Stimulated activated CD8-positive, alpha-beta memory T cell treated with anti-CD3 and anti-CD28 coated beads, Interleukin-4, amount 100 ng/mL, for 1 hour (primary cell): Measurements from ENCODE around the gene POMT2.

Experiments
- DNase-seq, 2 donors: peaks; one replicate each; pipeline ENCODE4 v3.0.0-alpha.2; 2020; ENCODE audit warnings: low read depth in 2 of 2, low spot score in 1 of 2

Gene POMT2

GRCh38 chr14:77243853-77244252, 76.8 kb downstream of the POMT2 start:
- DNase-seq = no peak

GRCh38 chr14:77242752-77243151, 77.9 kb downstream of the POMT2 start:
- DNase-seq = no peak

- no peak for DNase-seq
Observed at GRCh38 chr14:77241955-77242354, 78.7 kb downstream of the POMT2 start.

- DNase-seq = no peak
Observed at GRCh38 chr14:77240336-77240915, 80.3 kb downstream of the POMT2 start.

GRCh38 chr14:77239412-77239811, 81.3 kb downstream of the POMT2 start:
- DNase-seq = no peak

GRCh38 chr14:77238996-77239395, 81.7 kb downstream of the POMT2 start:
- DNase-seq = no peak

- no peak for DNase-seq
Observed at GRCh38 chr14:77238356-77238755, 82.3 kb downstream of the POMT2 start.

- no peak for DNase-seq
Observed at GRCh38 chr14:77236814-77237213, 83.9 kb downstream of the POMT2 start.

- no peak for DNase-seq
Observed at GRCh38 chr14:77231721-77232120, 89.0 kb downstream of the POMT2 start.

GRCh38 chr14:77230914-77231313, 89.8 kb downstream of the POMT2 start:
- no peak for DNase-seq

GRCh38 chr14:77228056-77228455, 92.6 kb downstream of the POMT2 start:
- DNase-seq = no peak

GRCh38 chr14:77225892-77226557, 94.7 kb downstream of the POMT2 start:
- DNase-seq = no peak

GRCh38 chr14:77225254-77225653, 95.4 kb downstream of the POMT2 start:
- DNase-seq = no peak
